GM19455 (cell line): ENCODE results near the gene DNAAF2.
"Not testable (repeated sequence)": the region's sequence is repeated elsewhere in the genome, so short reads cannot be mapped to it uniquely, and the experiment has no call there.

Experiments used
- ATAC-seq: cut with Tn5 transposase; IDR thresholded peaks from one replicate; pipeline ENCODE4 v1.9.1; 2021; ENCODE audit not compliant: unreplicated experiment

Gene DNAAF2

GRCh38 chr14:49621114-49621881, 13.7 kb downstream of the DNAAF2 start:
- ATAC-seq: peak; percentile 35

DNA sequence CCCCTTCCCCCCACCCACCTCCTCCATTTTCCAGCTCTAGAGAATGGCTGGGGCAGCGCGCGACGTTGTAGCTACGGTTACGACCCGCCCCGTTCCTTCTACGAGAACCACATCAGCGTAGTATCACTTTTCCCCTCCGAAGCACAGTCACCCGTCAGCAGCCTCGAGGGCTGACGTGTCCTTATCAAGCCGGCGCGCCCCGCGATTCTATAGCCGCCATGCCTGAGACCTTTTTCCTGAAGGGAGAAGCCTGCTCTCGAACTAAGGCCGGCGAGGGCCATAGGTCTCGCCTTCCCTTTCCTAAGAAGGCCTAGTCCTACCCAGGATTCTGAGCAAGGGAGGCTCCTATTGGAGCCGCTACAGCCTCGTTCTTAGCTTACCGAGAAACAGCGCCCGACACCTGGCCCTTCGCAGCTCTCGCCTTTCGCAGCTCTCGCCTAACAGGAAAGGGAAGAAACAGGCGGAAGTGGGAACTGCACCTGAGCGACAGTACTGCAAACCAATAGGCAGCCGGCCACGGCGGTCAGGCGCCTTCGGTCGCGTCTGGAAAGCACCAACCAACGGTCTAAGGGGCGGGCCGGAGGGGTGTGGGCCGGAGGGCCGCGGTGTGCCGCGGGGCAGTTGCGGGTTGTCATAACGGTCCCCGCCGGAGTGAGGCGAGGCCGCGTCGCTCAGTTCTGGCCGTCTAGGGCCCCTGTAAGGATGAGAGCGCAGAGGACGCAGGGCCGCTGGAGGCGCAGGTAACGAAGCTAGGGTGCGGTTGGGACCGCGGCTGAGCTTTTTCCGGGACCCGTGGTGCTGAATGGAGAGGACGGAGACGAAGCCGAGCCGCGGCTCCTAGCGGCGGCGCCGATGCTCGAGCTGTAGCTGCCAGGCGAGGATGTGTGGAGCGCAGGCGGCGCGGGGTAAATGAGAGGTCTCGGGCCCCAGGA, 14.6 kb downstream of the DNAAF2 start, which contains the start of the genes MGAT2 and RPL36AL:
Gene MGAT2, plus strand, starts transcription at position 618 of the 932 bp plus-strand sequence. CDS start 470 bp downstream, outside the sequence.
Gene RPL36AL, minus strand, starts transcription at position 445 of the 932 bp plus-strand sequence. CDS start 1,522 bp downstream, outside the sequence.
- ATAC-seq: peak; percentile 93

- ATAC-seq: no peak
Measured at GRCh38 chr14:49619730-49620129, 15.3 kb downstream of the DNAAF2 start.

- not testable (repeated sequence) for ATAC-seq
Measured at GRCh38 chr14:49619273-49619672, 15.8 kb downstream of the DNAAF2 start.

GRCh38 chr14:49617852-49618519, 17.1 kb downstream of the DNAAF2 start:
- no peak for ATAC-seq

GRCh38 chr14:49615776-49616175, 19.3 kb downstream of the DNAAF2 start:
- no peak for ATAC-seq

DNA sequence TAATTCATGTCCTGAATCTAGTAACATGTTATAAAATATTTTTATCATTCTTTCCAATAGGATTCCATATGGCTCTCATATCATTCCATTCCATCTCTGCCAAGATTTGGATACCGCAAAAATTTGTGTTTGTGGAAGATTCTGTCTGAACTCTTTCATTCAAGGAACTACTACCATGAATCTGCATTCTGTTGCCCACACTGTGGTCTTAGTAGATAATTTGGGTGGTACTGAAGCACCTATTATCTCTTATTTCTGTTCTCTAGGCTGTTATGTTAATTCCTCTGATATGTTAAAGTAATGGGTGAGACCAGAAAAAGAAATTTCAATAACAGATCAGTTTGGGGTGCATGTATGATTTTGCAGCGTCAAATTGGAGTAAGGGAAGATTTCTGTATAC, 20.8 kb downstream of the DNAAF2 start:
- ATAC-seq: no peak

- ATAC-seq: no peak
Measured at GRCh38 chr14:49612671-49613070, 22.4 kb downstream of the DNAAF2 start.

DNA sequence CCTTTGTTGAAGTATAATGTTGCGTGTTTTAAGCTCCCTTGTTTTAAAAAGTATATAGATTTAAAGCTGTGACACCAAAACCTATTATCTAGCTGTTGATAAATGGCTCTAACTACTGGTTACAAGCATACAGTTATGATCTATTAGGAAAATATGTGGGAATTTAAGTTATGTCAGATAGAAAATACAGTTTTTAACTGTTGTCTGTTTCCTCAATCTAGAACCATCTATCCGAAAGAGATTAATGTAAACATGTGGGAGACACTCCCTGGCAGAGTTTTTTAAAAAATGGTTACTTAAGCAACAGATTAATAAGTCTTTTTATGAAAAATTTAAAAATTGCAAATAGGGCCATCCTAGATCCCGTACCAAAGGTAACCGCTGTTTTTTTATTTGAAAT, 22.8 kb downstream of the DNAAF2 start:
- ATAC-seq: no peak

GRCh38 chr14:49607583-49607982, 27.5 kb downstream of the DNAAF2 start:
- no peak for ATAC-seq

DNA sequence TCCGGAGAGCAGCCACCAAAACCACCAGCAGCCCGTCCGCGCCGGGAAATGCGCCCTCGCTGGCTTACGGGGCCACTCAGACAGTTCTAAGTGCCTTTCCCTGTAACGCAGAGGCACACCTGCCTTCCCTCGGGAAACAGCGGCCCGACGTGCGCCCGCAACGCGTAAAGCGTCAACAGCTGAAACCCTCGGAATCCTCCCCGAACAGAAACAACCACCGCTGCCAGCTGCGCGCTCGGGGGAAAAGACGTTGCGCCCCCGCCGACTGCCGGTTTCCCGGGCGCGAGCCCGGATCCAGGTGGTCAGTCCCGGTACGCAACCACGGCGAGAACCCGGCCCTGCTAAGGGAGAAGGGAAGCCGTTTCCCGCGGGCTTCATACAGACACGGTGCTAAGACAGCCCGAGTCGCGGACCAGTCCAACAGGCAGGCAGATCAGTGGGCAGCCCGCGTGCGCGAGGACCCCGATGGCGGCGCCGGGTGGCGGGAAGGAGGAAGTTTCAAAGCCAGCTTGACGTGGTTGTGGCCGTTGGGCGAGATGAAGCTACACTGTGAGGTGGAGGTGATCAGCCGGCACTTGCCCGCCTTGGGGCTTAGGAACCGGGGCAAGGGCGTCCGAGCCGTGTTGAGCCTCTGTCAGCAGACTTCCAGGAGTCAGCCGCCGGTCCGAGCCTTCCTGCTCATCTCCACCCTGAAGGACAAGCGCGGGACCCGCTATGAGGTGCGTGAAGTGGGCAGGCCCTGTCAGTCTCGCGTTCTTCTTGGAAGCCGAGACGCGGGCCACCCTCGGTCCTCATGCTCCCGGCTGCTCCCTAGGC, 36.4 kb downstream of the DNAAF2 start, which contains the start of gene LRR1:
Gene LRR1, plus strand, starts transcription at position 456 of the 816 bp plus-strand sequence. Its CDS starts 81 bp downstream, at position 537.
- peak; percentile 49 for ATAC-seq

DNA sequence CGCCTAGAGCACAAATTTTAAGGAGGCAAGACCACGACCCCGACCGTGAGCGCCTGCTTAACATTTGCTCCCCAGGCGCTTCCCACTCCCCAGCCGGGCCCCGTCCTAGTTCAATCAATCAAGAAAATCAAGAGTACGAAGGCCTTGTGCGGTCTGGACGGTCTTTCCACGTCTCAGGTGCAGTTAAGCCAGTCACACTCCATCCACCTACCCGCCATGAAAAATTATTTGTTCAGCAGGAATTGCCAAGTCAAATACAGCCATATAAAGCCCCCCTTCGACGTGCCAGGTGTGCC, 36.9 kb downstream of the DNAAF2 start:
- ATAC-seq: no peak

DNA sequence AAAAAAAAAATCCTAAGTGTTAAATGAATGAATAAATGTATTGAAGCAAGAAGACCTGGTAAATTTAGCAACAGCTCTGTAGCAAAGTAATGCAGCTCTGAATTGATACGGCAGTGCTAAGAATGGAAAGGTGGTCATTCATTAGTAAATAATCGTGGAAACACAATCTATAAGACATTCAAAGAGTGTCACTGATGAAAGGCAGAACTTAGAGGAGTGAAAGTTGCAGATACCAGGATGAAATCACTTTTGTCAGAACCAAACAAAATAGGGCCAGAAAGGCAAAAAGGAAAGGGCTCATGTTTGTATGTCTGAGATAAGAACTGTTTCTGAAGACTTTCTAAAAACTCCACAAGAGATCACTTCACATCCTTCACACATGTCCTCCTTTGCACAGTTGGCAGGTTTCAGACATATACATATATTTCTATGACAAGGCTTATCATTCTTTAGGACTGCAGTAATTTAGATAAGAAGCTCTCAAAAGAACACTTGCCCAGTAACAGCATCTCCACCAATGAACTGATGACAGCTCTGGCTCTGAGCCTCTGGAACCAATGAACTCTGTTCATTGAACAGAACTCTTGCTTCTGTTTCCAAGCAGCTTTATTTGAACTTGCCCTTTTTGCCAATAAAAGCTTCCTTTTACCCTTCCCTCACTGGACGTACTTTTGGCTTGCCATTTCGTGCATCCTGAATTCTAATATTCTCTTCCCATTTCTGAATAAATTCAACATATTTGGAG, 40.5 kb downstream of the DNAAF2 start:
- ATAC-seq: peak; percentile 15

- peak; percentile 39 for ATAC-seq
Measured at GRCh38 chr14:49593016-49593415, 42.0 kb downstream of the DNAAF2 start.

- no peak for ATAC-seq
Measured at GRCh38 chr14:49589387-49589786, 45.7 kb downstream of the DNAAF2 start.

DNA sequence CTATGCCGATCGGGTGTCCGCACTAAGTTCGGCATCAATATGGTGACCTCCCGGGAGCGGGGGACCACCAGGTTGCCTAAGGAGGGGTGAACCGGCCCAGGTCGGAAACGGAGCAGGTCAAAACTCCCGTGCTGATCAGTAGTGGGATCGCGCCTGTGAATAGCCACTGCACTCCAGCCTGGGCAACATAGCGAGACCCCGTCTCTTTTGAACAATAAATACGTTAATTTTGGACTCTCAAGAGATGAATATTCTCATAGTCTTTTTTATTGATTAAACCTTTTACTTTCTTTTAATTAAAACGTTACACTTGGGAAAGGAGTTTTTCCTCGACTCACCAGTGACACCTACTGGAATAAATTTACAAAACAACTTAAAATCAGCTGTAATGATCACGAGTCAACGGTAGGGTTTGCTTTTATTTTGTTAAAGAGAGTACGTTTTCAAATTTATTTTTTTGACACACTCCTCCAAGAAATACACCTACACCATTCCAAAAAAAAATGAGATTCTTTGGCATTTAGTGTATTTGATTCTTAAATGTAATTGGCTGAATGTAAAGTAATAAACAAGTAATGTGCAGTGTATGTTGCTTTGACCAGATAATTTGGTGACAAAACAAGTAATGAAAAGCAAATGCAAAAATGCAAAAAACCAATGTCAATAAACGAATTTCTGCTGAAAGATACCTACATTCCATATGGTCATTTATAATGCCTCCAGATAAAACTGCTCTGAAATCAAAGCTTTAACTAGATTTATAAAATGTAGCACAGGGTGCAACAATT, 48.2 kb downstream of the DNAAF2 start:
- ATAC-seq: peak; percentile 27

GRCh38 chr14:49585803-49586672, 49.0 kb downstream of the DNAAF2 start, which contains the start of gene RPS29:
TSS of gene RPS29 (minus strand) at chr14:49586380. CDS start at chr14:49586346, 34 bp downstream.
- peak; percentile 85 for ATAC-seq
